Left hindlimb (tissue), 1 donor: ENCODE data around the gene C18orf63.

Experiments
- DNase-seq: peaks from one replicate; pipeline ENCODE4 v3.0.0-alpha.2; 2018

Gene C18orf63

DNA sequence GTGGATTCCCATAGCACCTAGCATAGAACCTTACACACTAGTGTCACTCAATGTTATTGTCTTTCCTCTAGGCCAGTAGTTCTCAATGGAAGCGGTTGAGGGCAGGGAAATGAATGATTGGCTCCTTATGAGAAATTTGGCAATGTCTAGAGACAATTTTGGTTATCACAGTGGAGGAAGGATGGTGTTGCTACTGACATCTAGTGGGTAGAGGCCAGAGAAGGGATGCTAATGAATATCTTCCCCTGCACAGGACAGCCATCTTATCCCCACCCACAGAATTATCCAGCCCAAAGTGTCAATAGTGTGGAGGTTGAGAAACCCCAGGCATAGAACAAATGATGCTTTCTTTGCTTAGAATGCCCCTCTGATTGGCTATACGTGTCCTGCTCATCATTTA lies 15.8 kb downstream of the C18orf63 start:
- DNase-seq, result no peak

DNA sequence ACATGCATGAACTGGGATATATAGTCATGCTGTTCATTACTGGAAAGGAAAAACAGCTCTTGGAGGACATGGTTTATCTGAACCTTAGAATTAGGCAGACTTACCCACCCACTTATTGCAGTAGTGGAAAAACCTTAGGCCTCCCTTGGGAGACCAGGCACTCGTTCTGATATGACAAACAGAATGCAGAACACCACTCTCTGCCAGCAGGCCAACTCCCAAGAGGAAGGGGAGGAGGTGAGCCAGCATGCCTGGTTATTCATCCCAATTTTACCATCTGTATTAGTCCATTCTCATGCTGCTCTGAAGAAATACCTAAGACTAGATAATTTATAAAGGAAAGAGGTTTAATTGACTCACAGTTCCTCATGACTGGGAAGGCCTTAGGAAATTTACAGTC lies 17.5 kb downstream of the C18orf63 start:
- no peak for DNase-seq

DNA sequence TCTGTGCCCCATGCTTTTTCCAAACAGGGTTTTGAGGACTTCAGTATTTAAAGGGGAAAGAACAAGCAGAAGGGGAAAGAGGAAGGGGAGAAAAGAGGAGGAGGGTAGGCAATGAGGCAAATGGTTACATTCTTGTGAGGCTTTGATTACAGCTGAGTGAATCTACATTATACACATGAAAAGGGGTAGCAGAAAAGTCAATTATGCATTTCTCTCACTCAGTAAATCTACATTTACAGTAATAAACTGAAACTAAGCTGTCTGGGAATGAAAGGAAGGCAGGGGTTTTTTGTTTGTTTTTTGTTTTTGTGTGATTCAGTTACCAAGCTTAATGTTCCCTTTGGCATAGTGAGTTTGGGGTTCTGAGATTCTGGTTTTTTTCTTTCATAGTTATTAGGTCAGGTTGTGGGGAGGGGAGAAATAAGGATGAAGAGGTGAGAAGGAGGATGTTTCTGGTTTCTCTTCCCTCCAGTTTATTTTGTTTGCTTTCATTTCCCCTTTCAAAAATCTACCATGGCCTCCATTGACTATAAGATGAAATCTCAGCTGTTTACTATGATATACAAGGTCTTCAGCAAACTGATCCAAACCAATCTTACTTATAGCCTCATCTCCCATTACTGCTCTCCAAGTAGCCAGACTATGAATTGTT lies 18.7 kb downstream of the C18orf63 start:
- no peak for DNase-seq

DNA sequence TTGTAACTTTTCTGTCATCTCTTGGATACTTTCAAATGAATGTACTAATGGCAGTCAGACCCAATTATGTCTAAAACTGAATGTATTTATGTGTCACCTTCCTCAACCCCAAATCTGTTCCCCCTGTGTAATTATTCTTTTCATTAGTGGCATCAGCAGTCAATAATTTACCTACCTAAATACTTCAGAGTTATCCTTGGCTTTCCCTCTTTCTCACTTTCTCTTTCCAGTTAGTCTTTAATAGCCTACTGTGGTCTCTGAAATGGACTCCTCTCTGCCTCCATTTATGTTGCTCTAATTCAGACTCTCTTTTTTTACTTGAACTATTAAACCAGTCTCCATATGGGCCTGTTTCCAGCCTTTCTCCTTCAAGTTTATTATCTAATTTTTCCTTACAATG lies 21.0 kb downstream of the C18orf63 start:
- DNase-seq, result no peak

DNA sequence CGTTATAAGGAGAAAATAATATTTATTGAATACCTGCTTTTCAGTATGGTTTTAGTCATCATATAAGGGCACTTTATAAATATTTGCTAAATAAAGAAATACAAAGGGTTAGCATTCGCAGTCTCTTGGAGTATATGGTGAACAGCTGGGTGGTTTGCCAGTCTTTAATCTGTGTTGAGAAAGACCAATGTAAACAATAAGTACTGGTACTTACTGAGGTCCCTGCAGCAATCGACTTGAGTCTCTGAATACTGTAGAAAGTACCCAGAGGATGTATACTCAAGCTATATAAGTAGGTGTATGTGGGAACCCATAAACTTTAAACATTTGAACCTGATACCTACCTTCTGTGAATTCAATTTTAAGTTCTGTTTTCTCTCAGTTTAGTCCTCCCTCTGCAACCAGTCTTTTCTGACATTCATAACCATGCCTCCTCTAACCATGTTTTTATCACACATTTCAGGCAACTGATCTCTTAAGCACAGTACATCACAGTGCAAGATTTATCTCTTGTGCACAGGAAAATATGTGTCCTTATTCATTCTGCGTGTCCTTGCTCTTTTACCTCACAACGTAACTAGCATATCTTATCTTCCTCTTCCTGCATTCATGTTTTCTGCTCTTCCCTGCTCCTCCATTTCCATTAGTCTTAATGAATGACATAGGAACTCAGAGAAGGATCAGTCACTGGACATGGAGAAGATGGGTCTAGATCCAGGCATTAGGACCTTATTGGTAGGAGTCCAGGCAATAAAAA lies 21.7 kb downstream of the C18orf63 start:
- DNase-seq, result no peak

DNA sequence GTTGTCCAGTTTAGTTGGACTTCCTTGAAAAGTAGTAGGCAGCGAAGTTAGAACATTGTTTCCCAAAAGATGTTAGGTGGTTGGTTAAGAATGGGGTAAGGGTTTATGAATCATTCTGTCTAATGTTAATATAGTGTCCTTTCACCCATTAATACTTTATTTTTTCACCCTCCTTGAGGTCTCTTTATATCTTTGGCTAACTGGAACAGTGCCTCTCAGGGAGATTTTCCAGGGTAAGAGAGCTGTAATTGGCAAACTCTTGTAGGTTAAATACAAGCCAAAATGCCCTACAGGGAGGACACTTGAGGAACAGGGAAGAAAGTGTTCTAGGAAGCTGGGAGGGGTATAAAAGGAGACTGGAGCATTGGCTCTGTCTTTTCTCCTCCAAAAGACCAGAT lies 22.3 kb downstream of the C18orf63 start:
- DNase-seq, result no peak

DNA sequence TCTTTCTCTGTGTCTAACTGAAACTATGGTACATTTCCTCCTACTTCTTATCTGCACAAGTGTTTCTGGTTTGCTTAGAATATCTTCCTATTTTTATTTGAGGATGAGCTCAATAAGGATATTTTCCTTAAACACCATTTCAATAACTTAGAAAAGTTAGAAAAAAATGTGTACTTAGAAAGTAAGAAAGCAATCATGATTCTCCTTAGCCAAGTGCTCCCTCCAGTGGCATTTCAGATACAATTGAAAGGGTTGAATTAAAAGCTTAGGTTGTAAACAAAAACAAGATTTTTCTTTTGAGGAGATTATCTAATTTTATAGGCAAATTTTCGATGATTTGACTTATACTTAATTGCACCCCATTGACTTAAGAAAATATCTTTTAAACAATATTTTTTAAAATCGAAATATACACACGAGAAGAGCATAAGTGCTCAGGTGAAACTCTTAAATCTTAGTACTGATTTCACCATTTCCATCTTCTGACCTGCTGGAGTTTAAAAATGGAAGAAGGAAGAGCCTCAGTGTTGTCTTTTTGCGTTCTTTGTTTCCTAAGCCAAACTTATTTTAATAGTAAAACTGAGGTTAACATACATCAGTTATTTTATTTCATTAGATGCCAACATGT lies 26.9 kb downstream of the C18orf63 start:
- DNase-seq, result no peak

DNA sequence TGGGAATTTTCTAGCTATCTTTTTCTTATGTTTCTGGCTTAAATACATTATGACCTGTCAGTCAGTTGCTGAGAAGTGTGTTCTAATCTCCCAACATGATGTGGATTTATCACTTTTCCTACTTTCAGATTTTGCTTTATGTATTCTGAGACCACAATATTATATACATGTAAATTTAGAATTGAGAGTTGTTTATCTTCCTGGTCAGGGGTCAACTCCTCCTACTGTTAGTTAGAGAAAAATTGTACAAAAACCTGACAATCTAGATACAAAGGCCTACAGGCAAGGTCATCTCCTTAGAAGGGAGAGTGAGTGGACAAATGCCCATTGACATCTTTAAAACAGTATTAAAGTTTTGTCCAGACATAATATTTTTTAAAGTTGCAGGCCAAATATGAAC lies 30.6 kb downstream of the C18orf63 start:
- no peak for DNase-seq

DNA sequence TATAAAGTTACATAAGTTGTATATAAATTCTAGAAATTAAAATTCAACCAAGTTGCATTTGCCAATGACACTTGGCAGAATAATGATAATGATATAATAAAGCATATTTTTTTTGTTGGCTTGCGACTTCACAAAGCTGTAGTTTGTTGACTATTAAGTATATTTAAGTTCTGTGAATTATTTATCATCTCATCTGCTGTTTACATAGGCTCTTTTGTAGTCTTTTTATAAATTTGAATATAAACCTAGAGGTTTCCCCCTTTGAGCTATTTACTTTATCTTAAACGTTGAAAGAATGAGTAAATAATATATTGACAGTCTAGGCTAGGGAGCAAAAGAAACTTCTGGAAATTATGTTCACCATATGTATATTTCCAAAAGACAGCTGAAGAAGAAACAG lies 32.9 kb downstream of the C18orf63 start:
- DNase-seq, result no peak

DNA sequence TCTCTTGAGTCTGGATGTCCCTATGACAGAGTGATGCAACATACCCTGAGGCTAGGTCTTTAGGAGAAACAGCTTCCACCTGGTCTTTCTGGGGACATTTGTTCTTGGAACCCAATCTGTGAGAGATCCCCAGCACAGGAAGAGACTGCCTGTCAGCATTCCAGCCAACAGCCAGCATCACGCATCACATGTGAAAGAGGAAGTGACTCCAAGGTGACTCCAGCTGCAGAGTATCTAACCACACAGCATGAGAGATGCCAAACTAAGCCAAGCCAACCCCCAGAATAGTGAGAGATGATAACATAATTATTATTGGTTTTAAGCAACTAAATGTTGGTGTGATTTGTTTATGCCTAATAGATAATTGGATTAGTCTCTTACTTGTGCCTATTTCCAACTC lies 35.7 kb downstream of the C18orf63 start:
- no peak for DNase-seq

DNA sequence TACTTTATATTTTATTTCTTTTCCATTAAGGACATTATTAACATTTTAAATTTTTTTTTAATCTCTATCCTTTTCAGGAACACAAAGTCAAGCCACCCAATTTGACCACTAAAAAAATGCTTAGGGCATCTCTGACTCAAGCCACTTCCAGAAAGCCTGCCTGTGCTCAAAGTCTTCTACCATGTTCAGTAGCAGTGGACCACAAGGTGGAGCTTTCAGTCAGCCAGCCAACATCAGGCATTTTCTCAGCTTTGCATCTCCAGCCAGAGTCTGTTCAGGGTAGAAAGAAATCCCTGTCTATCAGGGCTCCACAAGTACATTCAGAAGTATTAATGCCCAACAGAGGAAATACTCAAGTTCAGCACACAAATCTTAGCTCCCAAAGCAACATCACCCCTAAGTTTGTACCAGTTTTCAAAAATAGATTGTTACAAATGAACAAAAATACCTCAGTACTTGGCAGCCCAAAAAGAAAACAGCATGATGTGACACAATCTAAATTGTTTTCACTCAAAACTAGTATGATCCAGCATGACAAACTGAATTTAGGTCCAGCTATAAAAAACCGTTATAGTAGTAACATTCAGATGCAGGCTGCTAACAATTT lies 37.6 kb downstream of the C18orf63 start:
- DNase-seq, result peak; percentile 77

DNA sequence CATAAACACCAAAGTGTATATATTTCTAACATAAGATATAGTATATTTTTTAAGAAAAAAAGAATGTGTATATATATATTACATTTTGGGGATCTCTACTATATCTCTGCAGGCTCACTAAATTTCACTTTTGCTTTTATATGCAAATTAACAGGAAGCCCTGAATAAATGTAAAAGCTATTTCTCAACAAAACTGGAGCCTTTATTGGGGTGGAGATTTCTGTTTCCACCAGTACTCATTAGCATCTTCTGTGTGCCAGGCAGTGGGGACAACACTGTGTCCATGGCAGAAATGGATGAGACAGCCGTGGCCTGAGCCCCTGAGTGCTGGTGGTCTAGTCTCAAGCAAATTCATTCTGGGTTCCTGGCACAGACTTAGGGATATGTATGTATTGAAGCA lies 41.3 kb downstream of the C18orf63 start:
- DNase-seq, result no peak

DNA sequence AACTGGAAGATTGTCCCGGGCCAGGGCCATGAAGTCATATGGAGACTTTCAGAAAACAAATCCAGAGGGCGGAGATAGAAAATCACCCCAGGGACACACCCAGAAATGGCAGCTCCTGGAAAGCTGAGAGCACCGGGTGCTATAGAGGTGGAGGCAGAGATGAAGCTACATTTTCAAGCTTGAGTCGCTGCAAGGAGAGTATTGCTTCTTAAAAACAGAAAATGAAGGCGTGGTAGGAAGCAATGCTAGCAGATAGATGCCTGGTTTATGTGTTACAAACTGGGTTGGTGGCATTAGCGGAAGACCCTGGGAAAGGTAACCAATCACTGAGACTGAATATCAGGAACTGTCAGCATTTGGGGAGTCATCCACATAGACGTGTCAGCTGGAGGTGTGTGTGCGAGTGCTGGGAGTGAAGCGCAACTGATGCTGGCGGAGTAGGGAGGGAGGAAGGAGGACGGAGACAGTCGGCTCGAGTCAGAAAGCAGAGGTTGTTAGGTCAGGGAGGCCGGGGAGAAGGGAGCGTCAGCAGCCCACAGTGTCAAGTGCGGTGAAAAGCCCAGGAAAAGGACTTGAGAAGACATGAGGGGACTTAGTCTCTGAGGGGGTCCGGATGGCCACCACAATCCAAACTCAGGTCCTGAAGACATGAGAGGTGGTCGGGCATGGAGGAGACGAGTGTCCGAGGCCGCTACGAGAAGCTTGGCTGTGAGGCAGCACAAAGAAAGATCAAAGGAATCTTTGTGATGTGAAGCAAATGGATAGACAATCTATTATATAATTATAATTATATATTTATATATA lies 45.4 kb downstream of the C18orf63 start:
- DNase-seq, result no peak

DNA sequence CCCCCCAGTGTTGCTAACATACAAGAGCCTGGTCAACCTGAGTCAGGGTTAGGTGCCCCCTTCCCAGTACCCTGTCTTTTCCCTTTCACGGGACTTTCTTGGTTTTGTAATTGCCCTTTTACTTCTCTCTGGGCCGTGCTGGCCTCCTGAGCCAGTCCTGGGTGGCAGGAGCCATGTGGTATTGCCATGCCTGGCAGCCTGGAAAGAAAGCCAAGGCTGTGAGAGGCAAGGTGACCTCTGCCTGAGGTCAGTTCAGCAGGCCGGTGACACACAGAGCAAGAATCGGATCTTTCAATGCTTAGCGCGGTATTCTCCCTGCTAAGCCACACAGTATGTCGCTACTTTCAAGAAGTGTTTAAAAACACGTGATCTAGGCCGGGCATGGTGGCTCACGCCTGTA lies 52.3 kb downstream of the C18orf63 start:
- no peak for DNase-seq

DNA sequence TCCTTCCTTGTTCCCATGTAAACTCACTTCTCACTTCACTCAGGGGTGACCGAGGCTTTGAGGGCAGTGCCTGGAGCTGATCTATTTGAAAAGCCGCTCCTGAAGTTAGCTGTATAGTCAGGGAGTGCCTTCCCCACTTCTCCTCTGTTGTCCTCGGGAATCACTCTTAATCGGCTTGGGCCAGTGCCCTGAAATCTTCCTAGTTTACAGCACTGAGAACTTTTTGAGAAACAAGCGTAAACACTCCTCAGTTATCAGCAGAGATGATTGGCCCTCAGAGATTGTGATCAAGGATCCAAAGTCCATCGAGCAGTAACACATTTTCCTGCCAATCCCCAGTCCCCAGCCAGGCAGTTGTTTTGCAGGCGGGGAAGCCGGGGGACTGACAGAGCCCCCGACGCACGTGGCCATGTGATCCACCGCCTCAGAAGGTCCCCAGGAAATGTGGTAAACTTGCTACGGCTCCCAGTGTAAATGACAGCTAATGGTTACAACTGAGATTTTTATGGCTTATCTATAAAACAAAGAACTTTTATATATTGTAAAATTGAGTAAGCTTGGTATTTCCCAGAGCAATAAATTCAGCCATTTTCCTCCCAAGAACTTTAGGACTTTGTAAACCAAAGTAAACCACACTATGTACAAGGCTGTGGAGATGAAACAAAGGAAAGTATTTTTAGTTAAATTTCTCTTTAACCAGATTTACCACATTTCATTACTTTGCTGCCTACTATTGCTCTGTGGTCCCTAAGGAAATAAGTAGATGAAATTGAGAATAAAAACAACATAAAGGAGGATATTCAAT lies 53.5 kb downstream of the C18orf63 start:
- DNase-seq, result peak; percentile 40

DNA sequence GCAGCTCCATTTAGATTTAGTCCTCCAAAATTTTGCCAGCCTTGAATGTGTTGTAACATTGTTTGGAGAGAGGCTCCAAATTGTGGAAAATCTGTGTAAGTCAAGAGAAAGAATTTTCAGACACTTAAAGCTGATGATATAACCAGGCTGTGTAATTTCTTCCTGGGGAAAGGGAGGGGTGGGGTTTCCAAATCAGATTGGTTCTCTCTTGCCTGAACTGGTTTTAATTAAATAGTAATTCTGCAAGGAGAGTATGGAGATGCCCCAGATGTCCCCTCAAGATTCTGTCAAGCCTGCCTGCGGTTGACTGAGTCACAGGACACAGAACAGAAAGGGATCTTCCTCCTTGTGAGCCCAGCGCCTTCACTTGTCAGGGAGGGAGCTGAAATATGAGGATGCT lies 54.5 kb downstream of the C18orf63 start:
- no peak for DNase-seq

DNA sequence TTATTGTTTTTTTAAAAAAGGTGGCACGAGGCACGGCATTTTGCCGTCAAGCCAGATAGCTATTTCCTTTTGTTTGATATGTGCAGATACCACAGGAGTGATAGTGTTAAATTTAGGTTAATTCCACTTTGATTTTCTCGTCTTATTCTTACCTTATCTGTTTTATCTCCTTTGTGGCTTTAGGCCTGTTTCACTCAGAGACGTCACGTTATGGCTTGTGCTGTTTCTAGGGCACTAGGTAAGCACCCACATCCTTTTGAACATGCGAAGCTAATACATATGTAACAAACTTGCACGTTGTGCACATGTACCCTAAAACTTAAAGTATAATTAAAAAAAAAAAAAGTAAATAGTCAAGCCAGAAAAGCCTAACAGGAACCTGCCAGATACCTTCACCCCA lies 57.8 kb downstream of the C18orf63 start:
- DNase-seq, result no peak

DNA sequence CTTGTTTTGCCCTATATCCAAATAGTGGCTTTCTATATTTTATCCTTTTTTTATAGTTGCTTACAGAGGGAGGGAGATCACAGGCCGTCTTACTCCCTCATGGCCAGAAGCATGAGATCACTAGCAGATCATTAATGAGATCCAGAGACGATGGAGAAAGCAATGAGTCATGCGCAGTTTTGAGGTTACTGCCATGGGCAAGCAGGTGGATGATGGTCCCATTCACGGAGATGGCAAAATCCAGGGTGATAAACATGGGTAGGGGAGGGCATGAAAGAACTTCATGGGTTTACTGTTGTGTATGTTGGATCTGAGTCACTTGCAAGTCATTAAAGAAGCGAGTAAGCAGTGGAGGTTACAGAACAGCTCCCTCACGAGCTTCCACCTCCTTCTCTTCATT lies 60.4 kb downstream of the C18orf63 start:
- DNase-seq, result no peak

DNA sequence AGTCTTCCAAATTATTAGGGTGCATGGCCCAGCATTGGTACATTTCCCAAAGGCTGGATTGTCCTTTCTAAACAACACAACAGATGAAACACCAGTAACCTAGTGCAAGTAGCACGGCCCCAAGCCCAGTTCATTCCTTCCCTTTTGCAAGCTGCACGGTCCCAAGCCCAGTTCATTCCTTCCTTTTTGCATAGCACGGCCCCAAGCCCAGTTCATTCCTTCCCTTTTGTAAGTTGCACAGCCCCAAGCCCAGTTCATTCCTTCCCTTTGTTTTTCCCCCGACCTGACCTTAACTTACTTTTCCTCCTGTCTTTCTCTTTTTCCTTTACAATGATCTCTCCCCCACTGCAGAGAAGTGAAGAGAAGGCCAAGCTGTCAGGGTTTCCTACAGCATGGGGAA lies 60.9 kb downstream of the C18orf63 start:
- DNase-seq, result no peak

DNA sequence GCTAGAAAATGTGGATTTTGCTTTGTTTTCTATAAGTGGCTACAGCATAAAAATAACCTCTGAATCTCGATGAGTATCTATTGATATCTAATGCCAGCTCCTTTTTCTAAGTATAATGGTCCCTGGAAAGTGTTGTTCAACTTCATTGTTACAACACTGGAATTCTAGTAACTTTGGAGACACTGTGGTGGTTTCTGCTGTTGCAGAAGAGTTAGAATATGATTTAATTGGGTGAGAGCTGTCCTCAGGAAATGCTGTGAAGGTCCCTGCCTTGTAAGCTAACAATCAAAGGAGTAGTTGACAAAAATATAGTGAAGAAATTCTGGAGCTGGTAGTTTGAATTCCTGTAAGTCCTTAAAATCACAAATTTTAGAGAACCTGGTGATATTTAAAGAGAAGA lies 62.1 kb downstream of the C18orf63 start:
- no peak for DNase-seq

DNA sequence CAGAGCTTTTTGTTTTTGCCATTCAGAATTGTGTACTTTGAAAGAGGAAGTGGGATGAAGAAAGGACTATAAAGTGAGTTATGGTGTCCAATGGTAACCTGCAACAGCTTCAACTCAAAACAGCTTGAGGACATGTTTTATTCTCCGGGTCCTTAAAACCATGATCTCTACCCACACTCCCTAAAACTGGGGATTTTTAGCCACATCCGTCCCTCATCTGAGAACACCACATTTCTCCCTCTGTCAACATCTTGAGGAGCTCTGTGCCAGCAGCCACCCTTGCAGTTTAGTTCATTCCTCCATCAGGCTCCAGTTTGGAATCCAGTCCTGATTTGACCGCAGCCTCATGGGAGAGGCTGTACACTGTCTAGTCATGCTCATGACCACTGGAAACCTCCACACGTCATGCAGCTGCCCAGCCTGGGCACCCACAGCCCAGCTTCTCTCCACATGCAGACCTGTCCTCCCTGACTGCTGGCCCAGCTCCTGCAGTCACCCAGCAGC lies 62.6 kb downstream of the C18orf63 start:
- DNase-seq, result peak; percentile 47

DNA sequence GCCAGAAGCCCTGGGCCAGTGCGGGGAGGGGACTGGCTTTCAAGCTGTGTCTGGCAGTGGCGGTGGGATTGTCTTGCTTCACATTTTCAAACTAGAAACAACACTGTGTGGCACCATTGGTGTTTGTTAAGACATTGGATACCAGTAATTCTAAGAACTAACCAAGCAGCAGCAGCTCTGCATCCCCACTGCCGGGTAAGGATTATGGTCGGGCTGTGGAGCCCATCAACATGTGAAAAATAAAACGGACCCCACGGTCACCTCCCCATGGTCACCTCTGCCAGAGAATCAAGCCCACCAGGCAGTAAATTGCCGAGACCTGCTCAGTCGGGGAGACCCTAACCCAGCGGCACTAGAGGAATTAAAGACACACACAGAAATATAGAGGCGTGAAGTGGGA lies 65.3 kb downstream of the C18orf63 start:
- DNase-seq, result no peak
